Uterus (tissue), 4 donors: Measurements from ENCODE around the gene SPG11. TPM values are rescaled to one million over a fixed set of nuclear protein-coding genes. Genes with fewer than 3 reads are reported as not detected.

Source experiments
- DNase-seq, 2 donors: peaks; one replicate each; pipeline ENCODE4 v3.0.0-alpha.2; 2019 to 2020
- H3K27ac ChIP-seq, 2 donors: fragments of 200-600 bp; sonication (generic); 1 replicate in 1 of 2; 2 replicates in 1 of 2; pipeline ENCODE4 v1.5.1; 2016 to 2018
- H3K27me3 ChIP-seq, 2 donors: fragments of 200-600 bp; sonication (generic); one replicate each; pipeline ENCODE4 v1.5.1; 2018 to 2019; ENCODE audit warnings: control low read depth in 1 of 2
- H3K36me3 ChIP-seq, 2 donors: fragments of 200-600 bp; sonication (generic); one replicate each; pipeline ENCODE4 v1.5.1; 2019; ENCODE audit warnings: control low read depth in 1 of 2
- H3K4me1 ChIP-seq, 2 donors: fragments of 200-600 bp; sonication (generic); one replicate each; pipeline ENCODE4 v1.5.1; 2018 to 2019; ENCODE audit warnings: control low read depth in 1 of 2
- H3K4me3 ChIP-seq, 2 donors: fragments of 200-600 bp; sonication (generic); 1 replicate in 1 of 2; 2 replicates in 1 of 2; pipeline ENCODE4 v1.5.1; 2018 to 2019; ENCODE audit warnings: mild to moderate bottlenecking in 1 of 2
- H3K9me3 ChIP-seq, 2 donors: fragments of 200-600 bp; sonication (generic); one replicate each; pipeline ENCODE4 v1.5.1; 2019; ENCODE audit warnings: control low read depth in 1 of 2
- POLR2A ChIP-seq, 2 donors: fragments of 450-650 bp; IDR thresholded peaks; one replicate each; pipeline ENCODE4 v1.6.1; 2016; ENCODE audit warnings: antibody characterized with exemption in 2 of 2, mild to moderate bottlenecking in 1 of 2, moderate library complexity in 1 of 2
- intact Hi-C: fragments of 100-400 bp; cut with DNase I; formaldehyde crosslinking; loops from one replicate; pipeline ENCODE4 v1.15.1; 2023; ENCODE audit warnings: low total_unique reads
- total RNA-seq, 4 donors: library from RNA; depleted of rRNA in 3 of 4; stranded (reverse); fragments of >200 nt in 3 of 4; gene quantifications; one replicate each; pipeline versions ENCODE4 v1.1.0 to v1.2.4, GENCODE V29; 2014 to 2023
- TF ChIP-seq, protein P1 (sequence below), 4 experiments: fragments of 200-600 bp in 2 of 4; fragments of 450-650 bp in 2 of 4; sonication (generic) in 2 of 4; IDR thresholded peaks; one replicate each; pipeline ENCODE4 v1.5.1; 2016 to 2019; ENCODE audit warnings: antibody characterized with exemption in 4 of 4, mild to moderate bottlenecking in 2 of 4, moderate library complexity in 1 of 4
- donor health status: DM: yes; HTN: yes; CAD: no.

The SPG11 gene
- total RNA-seq, 4 donors from 2014 or later = 34.1 to 88.0 (median 80.6) TPM

DNA sequence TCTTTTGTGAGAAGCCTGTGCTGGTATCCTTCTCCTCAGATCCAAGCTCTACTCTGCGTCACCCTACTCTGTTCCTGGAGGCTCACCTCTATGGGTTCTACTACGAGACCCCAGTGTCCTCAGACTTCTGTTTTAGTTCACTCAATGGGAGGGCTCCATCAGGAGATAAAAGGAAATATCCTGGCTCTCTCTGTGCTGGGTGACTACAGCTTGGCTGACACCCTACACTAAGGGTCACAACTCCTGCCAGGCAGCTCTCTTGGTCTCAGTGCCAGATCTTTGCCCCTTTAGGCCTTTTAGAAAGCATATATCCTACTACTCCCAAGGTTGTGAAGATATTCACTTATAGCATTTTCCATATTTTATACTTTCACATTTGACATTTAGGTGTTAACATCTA is 46.5 kb downstream of the SPG11 start:
- H3K4me1 ChIP-seq = no peaks in the 10 kb centered on the region
- no peaks in the 10 kb centered on the region for H3K36me3 ChIP-seq
- TF ChIP-seq POLR2A (IDR thresholded peaks at IDR 0.05) = no peak
- TF ChIP-seq, protein P1, sequence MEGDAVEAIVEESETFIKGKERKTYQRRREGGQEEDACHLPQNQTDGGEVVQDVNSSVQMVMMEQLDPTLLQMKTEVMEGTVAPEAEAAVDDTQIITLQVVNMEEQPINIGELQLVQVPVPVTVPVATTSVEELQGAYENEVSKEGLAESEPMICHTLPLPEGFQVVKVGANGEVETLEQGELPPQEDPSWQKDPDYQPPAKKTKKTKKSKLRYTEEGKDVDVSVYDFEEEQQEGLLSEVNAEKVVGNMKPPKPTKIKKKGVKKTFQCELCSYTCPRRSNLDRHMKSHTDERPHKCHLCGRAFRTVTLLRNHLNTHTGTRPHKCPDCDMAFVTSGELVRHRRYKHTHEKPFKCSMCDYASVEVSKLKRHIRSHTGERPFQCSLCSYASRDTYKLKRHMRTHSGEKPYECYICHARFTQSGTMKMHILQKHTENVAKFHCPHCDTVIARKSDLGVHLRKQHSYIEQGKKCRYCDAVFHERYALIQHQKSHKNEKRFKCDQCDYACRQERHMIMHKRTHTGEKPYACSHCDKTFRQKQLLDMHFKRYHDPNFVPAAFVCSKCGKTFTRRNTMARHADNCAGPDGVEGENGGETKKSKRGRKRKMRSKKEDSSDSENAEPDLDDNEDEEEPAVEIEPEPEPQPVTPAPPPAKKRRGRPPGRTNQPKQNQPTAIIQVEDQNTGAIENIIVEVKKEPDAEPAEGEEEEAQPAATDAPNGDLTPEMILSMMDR (IDR thresholded peaks at IDR 0.05) = no peak
- intact Hi-C loops = no loop called here
- no peak overlapping the region for H3K27ac ChIP-seq
- no peak overlapping the region for H3K4me3 ChIP-seq
- no peaks in the 10 kb centered on the region for H3K27me3 ChIP-seq
- DNase-seq = no peak
- H3K9me3 ChIP-seq = no peaks in the 10 kb centered on the region

DNA sequence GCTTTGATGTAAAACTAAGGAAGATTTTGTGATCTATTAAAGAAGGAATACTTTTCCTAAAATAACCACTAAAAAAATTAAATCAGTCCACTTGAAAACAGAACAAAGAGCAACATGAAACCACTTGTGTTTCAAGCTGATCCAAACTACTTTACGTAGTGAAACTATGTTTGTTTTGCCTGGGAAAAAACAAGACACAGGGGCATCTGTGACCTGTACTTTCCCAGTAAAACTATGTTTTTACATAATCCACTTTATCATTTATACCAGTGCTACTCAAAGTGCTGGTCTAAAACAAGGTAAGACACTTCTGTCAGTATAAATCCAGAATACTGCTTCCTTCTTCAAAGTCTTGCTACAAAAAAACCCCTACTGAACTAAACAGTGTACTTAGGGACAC is 56.7 kb downstream of the SPG11 start:
- H3K9me3 ChIP-seq = no peaks in the 10 kb centered on the region
- H3K4me3 ChIP-seq = no peak overlapping the region
- no peak for TF ChIP-seq POLR2A (IDR thresholded peaks at IDR 0.05)
- TF ChIP-seq, protein P1 (IDR thresholded peaks at IDR 0.05) = no peak
- DNase-seq = no peak
- H3K4me1 ChIP-seq = no peaks in the 10 kb centered on the region
- intact Hi-C loops = no loop called here
- no peaks in the 10 kb centered on the region for H3K27me3 ChIP-seq
- no peaks in the 10 kb centered on the region for H3K36me3 ChIP-seq
- H3K27ac ChIP-seq = no peak overlapping the region

DNA sequence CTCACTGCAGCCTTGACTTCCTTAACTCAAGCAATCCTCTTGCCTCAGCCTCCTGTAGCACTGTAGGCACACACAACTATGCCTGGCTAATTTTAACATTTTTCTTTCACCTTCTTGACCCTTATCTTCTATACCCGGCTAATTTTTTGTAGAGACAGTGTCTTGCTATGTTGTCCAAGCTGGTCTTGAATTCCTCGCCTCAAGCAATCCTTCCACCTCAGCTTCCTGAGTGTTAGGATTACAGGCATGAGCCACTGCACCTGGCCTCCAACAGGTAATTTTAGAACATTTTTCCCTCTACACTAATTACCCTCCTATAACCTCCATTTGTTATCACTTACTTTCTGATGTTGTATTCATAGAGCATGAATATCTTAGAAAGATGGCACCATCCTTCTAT is 60.3 kb downstream of the SPG11 start:
- Histone ChIP-seq H3K36me3 (peaks cover 0 to 2% of the 10 kb centered on the region in 2 donors), H3K4me1 (no peaks in the 10 kb centered on the region), H3K4me3 (no peak overlapping the region), H3K27ac (no peak overlapping the region), H3K27me3 (no peaks in the 10 kb centered on the region), H3K9me3 (no peaks in the 10 kb centered on the region)
- intact Hi-C loops = no loop called here
- no peak for DNase-seq
- TF ChIP-seq, protein P1 (IDR thresholded peaks at IDR 0.05) = no peak
- TF ChIP-seq POLR2A (IDR thresholded peaks at IDR 0.05) = no peak

DNA sequence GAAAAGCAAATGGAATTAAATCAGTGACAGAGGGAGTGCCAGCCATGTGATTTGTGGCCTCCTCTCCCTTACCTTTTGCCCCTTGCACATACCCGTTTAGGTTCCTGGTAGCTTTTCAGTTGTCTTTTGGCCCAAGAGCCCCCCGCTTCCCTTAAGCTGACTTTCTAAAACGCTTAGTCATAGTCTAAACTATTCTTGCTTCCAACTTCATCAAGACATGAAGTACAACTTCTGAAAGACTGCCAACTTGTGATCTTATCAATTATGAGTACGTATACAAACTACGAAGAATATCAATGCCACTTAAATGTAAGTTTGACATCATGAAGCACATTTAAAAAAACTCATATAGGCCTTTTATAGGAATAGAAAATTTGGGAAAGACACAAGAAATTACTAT is 64.6 kb downstream of the SPG11 start:
- no peaks in the 10 kb centered on the region for H3K9me3 ChIP-seq
- TF ChIP-seq, protein P1 (IDR thresholded peaks at IDR 0.05) = no peak
- no peak for TF ChIP-seq POLR2A (IDR thresholded peaks at IDR 0.05)
- no peak overlapping the region for H3K4me3 ChIP-seq
- H3K4me1 ChIP-seq = no peaks in the 10 kb centered on the region
- H3K27me3 ChIP-seq = no peaks in the 10 kb centered on the region
- no peak for DNase-seq
- H3K27ac ChIP-seq = no peak overlapping the region
- intact Hi-C loops = no loop called here
- H3K36me3 ChIP-seq = peaks cover 0 to 2% of the 10 kb centered on the region in 2 donors

DNA sequence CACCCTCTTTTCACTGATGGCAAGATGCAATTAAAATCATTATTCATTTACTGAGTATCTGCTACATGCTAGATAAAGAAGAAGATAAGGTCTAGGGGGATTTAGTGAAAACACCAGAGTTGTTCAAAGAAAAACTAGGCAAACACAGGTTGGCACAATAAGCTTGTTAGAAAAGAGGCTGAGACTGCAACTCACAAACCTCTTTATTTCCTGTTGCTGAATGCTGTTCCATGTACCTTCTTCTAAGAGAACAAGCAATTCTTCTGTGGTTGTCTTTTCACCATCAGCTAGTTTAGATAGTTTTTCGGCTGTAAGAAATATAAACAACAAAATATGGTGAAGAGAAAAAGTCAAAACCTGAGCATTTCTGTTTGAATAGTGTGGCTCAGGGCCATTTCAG is 65.4 kb downstream of the SPG11 start:
- intact Hi-C loops = no loop called here
- no peak overlapping the region for H3K27ac ChIP-seq

More for the DNA sequence above, 65.4 kb downstream of the SPG11 start:
- no peaks in the 10 kb centered on the region for H3K27me3 ChIP-seq
- peaks cover 0 to 2% of the 10 kb centered on the region in 2 donors for H3K36me3 ChIP-seq
- H3K9me3 ChIP-seq = no peaks in the 10 kb centered on the region
- no peak for TF ChIP-seq POLR2A (IDR thresholded peaks at IDR 0.05)
- TF ChIP-seq, protein P1 (IDR thresholded peaks at IDR 0.05) = no peak
- no peaks in the 10 kb centered on the region for H3K4me1 ChIP-seq
- DNase-seq = no peak
- H3K4me3 ChIP-seq = no peak overlapping the region
